ENCODE results near the gene ZNF766. TPM values are rescaled to one million over a fixed set of nuclear protein-coding genes. Genes with fewer than 3 reads are reported as not detected.

ZNF766 gene
- polyA plus RNA-seq, 1 donor (not counting 4 experiments of a cell fraction or from before 2014, with no cell fraction given) = 10.6 TPM

DNA sequence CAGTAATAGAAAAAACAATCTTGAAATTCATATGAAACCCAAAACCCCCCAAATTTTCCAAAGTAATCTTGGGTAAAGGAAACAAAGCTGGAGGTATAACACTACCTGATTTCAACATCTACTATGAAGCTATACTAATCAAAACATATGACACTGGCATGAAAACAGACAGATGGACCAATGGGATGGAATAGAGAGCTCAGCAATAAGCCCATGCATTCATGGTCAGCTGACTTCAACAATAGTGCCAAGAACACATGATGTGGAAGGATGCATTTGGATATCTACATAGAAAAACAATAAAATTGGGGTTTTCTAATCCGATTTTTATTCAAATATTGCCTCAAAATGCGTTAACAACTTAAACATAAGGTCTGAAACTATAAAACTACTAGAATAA, 32.2 kb upstream of the ZNF766 start:
- Histone ChIP-seq H4K20me1 (ENCODE audit: control insufficient read depth, extremely low read depth, insufficient read depth, low read length) (no peaks in the 10 kb centered on the region), H3K9ac (ENCODE audit: control insufficient read depth, extremely low read depth, insufficient read depth, low read length) (no peak overlapping the region), H3K4me1 (ENCODE audit: control insufficient read depth, extremely low read depth, insufficient read depth, low read length) (no peaks in the 10 kb centered on the region), H3K36me3 (ENCODE audit: control insufficient read depth in 2 of 2, extremely low read depth in 1 of 2, insufficient read depth in 2 of 2, low read length in 2 of 2) (no peaks in the 10 kb centered on the region), H3K4me3 (ENCODE audit: control insufficient read depth in 2 of 3, extremely low read depth in 1 of 3, insufficient read depth in 2 of 3, low read depth in 1 of 3, low read length in 3 of 3) (no peak overlapping the region), H2AFZ (ENCODE audit: control insufficient read depth, low read length) (no peak overlapping the region), H3K79me2 (ENCODE audit: control insufficient read depth, insufficient read depth, low read length) (no peaks in the 10 kb centered on the region), H3K27me3 (ENCODE audit: control insufficient read depth, extremely low read depth, insufficient read depth, low read length) (no peaks in the 10 kb centered on the region), H3K27ac (ENCODE audit: control insufficient read depth, insufficient read depth, low read length) (no peak overlapping the region), H3K9me3 (ENCODE audit: control insufficient read depth, low read depth, low read length) (no peaks in the 10 kb centered on the region), H3K4me2 (ENCODE audit: control insufficient read depth, extremely low read depth, insufficient read depth, low read depth, low read length) (no peak overlapping the region), H3K9me1 (ENCODE audit: control insufficient read depth, extremely low read depth, insufficient read depth, low read length) (no peaks in the 10 kb centered on the region)
- TF ChIP-seq EZH2 (IDR thresholded peaks at IDR 0.05; ENCODE audit: low read length) (no peak), CTCF (optimal IDR thresholded peaks at IDR 0.05 in 1 of 3, IDR thresholded peaks at IDR 0.05 in 1 of 3, conservative IDR thresholded peaks at IDR 0.05 in 1 of 3; ENCODE audit: extremely low read depth in 1 of 3, insufficient read depth in 2 of 3, low read length in 3 of 3) (no peak)
- no peak for DNase-seq (ENCODE audit: low read depth, low spot score)
- dilution Hi-C loops (cut with MboI; ENCODE audit: extremely low pct_ligation_motif_present, low sequenced_read_pairs) = no loop called here
- no peak for FAIRE-seq

GRCh38 chr19:52237771-52238400, 31.5 kb upstream of the ZNF766 start:
- dilution Hi-C loops (cut with MboI; ENCODE audit: extremely low pct_ligation_motif_present, low sequenced_read_pairs) = no loop called here
- Histone ChIP-seq H3K27me3 (ENCODE audit: control insufficient read depth, extremely low read depth, insufficient read depth, low read length) (no peaks in the 10 kb centered on the region), H3K4me2 (ENCODE audit: control insufficient read depth, extremely low read depth, insufficient read depth, low read depth, low read length) (no peak overlapping the region), H3K9ac (ENCODE audit: control insufficient read depth, extremely low read depth, insufficient read depth, low read length) (no peak overlapping the region), H3K27ac (ENCODE audit: control insufficient read depth, insufficient read depth, low read length) (no peak overlapping the region), H3K9me1 (ENCODE audit: control insufficient read depth, extremely low read depth, insufficient read depth, low read length) (no peaks in the 10 kb centered on the region), H3K36me3 (ENCODE audit: control insufficient read depth in 2 of 2, extremely low read depth in 1 of 2, insufficient read depth in 2 of 2, low read length in 2 of 2) (no peaks in the 10 kb centered on the region), H3K4me1 (ENCODE audit: control insufficient read depth, extremely low read depth, insufficient read depth, low read length) (no peaks in the 10 kb centered on the region), H3K4me3 (ENCODE audit: control insufficient read depth in 2 of 3, extremely low read depth in 1 of 3, insufficient read depth in 2 of 3, low read depth in 1 of 3, low read length in 3 of 3) (no peak overlapping the region), H3K9me3 (ENCODE audit: control insufficient read depth, low read depth, low read length) (no peaks in the 10 kb centered on the region), H2AFZ (ENCODE audit: control insufficient read depth, low read length) (no peak overlapping the region), H3K79me2 (ENCODE audit: control insufficient read depth, insufficient read depth, low read length) (no peaks in the 10 kb centered on the region), H4K20me1 (ENCODE audit: control insufficient read depth, extremely low read depth, insufficient read depth, low read length) (no peaks in the 10 kb centered on the region)
- DNase-seq (ENCODE audit: low read depth, low spot score) (no peak), FAIRE-seq (peak; percentile 95)
- TF ChIP-seq CTCF (optimal IDR thresholded peaks at IDR 0.05 in 1 of 3, IDR thresholded peaks at IDR 0.05 in 1 of 3, conservative IDR thresholded peaks at IDR 0.05 in 1 of 3; ENCODE audit: extremely low read depth in 1 of 3, insufficient read depth in 2 of 3, low read length in 3 of 3) (peak; percentile 74 to 94 (median 85)), EZH2 (IDR thresholded peaks at IDR 0.05; ENCODE audit: low read length) (no peak)

Data from keratinocyte (primary cell).